Testis (tissue), 2 donors: ENCODE results near the gene TLR1.

Source experiments
- POLR2A ChIP-seq: fragments of 450-650 bp; IDR thresholded peaks from one replicate; pipeline ENCODE4 v1.6.1; 2017; ENCODE audit warnings: antibody characterized with exemption, mild to moderate bottlenecking, moderate library complexity
- TF ChIP-seq, protein P1 (sequence below), 3 experiments: fragments of 450-650 bp in 2 of 3; fragments of 200-600 bp in 1 of 3; sonication (generic) in 1 of 3; IDR thresholded peaks; one replicate each; pipeline ENCODE4 v1.5.1; 2016 to 2019; ENCODE audit warnings: antibody characterized with exemption in 3 of 3, mild to moderate bottlenecking in 2 of 3, moderate library complexity in 1 of 3

DNA sequence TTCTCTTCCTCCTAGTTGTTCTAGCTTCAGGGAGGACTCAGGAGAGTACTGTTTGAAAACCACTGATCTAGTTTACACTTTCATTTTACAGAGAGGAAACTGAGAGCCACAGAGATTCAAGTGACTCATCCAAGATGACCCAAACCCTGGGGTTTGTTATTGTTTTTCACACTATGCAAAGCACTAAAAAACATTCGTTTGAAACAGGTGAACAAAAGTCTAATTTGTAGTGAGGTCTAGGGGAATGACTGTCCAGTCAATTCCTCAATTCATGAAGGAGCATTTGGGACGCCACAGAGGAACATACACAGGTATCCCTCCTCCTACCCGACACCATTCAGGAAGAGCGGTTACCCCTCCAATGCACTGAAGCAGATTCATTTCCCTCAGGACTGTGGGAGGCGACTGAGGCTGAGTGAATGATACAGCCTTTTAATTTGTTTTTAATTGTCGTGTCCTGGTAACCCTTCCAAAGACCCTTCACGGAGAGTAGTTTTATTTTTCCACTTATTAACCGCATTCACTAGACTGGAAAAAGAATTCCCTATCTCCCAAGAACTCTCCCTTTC lies 52.1 kb downstream of the TLR1 start:
- TF ChIP-seq, protein P1, sequence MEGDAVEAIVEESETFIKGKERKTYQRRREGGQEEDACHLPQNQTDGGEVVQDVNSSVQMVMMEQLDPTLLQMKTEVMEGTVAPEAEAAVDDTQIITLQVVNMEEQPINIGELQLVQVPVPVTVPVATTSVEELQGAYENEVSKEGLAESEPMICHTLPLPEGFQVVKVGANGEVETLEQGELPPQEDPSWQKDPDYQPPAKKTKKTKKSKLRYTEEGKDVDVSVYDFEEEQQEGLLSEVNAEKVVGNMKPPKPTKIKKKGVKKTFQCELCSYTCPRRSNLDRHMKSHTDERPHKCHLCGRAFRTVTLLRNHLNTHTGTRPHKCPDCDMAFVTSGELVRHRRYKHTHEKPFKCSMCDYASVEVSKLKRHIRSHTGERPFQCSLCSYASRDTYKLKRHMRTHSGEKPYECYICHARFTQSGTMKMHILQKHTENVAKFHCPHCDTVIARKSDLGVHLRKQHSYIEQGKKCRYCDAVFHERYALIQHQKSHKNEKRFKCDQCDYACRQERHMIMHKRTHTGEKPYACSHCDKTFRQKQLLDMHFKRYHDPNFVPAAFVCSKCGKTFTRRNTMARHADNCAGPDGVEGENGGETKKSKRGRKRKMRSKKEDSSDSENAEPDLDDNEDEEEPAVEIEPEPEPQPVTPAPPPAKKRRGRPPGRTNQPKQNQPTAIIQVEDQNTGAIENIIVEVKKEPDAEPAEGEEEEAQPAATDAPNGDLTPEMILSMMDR (IDR thresholded peaks at IDR 0.05) = no peak
- no peak for TF ChIP-seq POLR2A
